Activated T-cell treated with anti-CD3 and anti-CD28 coated beads, Interleukin-2, amount 50 U/mL, for 4 hours (primary cell): ENCODE results near the gene PUM1. TPM values are rescaled to one million over a fixed set of nuclear protein-coding genes. Genes with fewer than 3 reads are reported as not detected.

Experiments
- ATAC-seq, 2 donors: fragments of 200-7000 bp; cut with Tn5 transposase; one replicate each; pipeline ENCODE4 v1.10.0; 2021
- DNase-seq: peaks from one replicate; pipeline ENCODE4 v3.0.0-alpha.2; 2020
- H3K27me3 Mint-ChIP-seq: one replicate; pipeline ENCODE4 v1.8.0; 2021; ENCODE audit warnings: low read depth, mixed read lengths
- H3K36me3 Mint-ChIP-seq: one replicate; pipeline ENCODE4 v1.8.0; 2022; ENCODE audit warnings: mixed read lengths; ENCODE audit not compliant: insufficient read depth
- H3K4me1 Mint-ChIP-seq: one replicate; pipeline ENCODE4 v1.8.0; 2021; ENCODE audit warnings: low read depth, mixed read lengths
- H3K4me3 Mint-ChIP-seq: one replicate; pipeline ENCODE4 v1.8.0; 2021; ENCODE audit warnings: mild to moderate bottlenecking, moderate library complexity, mixed read lengths
- H3K9me3 Mint-ChIP-seq: one replicate; pipeline ENCODE4 v1.8.0; 2021; ENCODE audit warnings: mixed read lengths
- total RNA-seq, 3 donors: library from RNA; stranded (reverse); gene quantifications; one replicate each; pipeline ENCODE4 v1.2.1, GENCODE V29; 2021

The PUM1 gene
- total RNA-seq, 3 donors from 2014 or later = 104 to 113 (median 110) TPM

DNA sequence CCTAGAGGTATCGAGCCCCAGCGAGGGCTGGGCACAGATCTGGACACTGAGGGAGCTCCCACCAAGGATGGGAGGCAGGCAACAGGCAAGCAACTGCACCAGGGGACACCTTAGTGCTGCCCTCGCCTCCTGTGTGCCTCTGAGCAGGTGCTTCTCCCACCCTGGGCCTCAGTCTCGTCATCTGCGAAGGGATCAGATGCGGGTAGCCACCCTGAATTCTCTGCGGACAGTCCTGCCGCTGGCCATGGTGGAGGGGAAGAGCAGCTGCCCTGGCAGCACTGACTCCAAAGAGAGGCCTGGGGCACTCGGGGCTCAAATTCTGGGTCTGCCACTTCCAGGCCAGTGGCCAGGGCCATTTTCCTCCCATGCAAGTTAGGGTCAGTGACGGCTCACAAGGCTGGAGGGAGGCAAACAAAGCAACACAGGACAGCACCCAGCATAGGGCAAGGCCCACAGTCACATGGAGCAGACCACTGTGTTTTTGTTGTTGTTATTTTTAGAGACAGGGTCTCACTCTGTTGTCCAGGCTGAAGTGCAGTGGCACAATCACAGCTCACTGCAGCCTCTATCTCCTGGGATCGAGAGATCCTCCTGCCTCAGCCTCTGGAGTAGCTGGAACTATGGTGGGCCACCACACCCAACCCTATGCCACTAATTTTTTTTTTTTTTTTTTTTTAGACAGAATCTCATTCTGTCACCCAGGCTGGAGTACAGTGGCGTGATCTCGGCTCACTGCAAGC, 149.9 kb downstream of the PUM1 start:
- Mint-ChIP-seq H3K4me1 (peaks cover 4% of the 10 kb centered on the region), H3K9me3 (no peaks in the 10 kb centered on the region), H3K36me3 (no peaks in the 10 kb centered on the region), H3K4me3 (no peak overlapping the region), H3K27me3 (peaks cover under 1% of the 10 kb centered on the region)
- no peak for ATAC-seq
- no peak for DNase-seq

DNA sequence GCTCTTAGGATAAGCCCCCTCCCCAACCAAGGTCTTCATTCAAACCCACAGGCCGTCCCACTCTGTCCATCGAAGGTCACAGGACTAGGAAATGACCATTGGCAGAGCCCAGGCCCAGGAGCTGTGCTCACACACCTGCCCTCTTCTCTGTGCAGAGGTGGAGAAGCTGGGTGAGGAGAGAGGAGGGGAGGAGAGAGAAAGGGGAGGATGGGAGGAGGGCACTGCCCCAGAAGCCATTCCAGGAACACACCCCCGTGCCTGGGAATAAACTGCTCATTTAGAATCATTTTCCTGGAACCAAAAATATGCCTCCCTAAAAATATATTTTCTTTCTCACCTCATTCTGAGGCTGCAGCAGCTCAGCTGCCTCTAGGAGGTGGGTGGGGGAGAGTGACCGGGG, 150.6 kb downstream of the PUM1 start:
- DNase-seq (no peak), ATAC-seq (no peak)
- Mint-ChIP-seq H3K36me3 (no peaks in the 10 kb centered on the region), H3K4me3 (no peak overlapping the region), H3K27me3 (peaks cover 4% of the 10 kb centered on the region), H3K4me1 (peaks cover 4% of the 10 kb centered on the region), H3K9me3 (no peaks in the 10 kb centered on the region)

DNA sequence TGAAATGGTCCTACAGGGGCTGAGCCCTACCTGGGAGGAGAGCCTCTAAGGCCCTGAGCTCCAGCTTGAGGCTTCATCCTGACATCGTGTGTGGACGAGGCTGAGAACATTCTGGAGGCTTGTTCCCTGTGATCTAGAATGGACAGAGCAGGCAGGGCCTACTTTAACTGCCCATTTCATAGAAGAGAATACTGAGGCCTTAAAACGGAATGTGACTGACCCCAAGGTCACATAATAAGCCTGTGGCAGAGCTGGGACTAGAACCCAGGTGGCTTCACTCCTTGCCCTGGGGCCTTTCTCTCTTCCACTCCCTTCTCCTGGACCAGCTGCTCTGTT, 151.0 kb downstream of the PUM1 start:
- Mint-ChIP-seq H3K4me1 (peaks cover 4% of the 10 kb centered on the region), H3K4me3 (no peak overlapping the region), H3K27me3 (peaks cover 7% of the 10 kb centered on the region), H3K36me3 (no peaks in the 10 kb centered on the region), H3K9me3 (no peaks in the 10 kb centered on the region)
- DNase-seq (no peak), ATAC-seq (no peak)

DNA sequence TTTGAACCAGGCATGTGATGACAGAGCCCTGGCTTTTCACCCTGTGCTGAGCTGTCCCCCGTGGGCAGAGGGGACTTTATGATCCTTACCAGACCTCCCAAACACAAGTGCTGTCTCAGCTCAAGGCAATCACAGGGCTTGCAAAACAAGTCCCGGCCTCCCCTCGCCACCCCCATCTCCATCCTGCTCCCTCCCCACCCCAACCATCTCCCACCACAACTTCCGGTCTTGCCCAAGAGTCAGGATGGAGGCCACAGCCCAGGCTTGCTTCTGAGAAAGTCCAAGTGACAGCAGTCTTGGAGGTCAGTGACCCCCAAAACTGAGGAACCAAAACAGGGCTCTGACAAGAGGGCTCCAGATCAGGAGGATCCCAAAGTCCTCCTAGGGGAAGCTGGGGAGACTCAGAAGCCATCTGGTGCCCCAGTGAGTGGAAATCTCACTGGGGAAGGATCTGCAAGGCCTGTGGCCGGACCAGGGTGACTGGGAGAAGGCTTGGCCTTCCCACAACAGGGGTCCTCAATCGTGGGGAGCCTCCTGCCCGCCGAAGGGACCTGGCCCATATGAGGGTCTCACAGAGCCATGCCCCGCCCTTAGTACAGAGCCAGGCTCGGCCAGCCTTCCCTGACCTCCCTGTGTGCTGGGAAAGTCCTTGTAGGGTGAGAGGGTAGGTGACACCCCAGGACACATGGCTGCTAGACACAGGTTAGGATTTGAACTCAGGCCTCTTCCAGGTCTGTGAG, 152.4 kb downstream of the PUM1 start:
- Mint-ChIP-seq H3K36me3 (no peaks in the 10 kb centered on the region), H3K9me3 (no peaks in the 10 kb centered on the region), H3K27me3 (peaks cover 13% of the 10 kb centered on the region), H3K4me1 (peaks cover 5% of the 10 kb centered on the region), H3K4me3 (no peak overlapping the region)
- DNase-seq (no peak), ATAC-seq (no peak)

DNA sequence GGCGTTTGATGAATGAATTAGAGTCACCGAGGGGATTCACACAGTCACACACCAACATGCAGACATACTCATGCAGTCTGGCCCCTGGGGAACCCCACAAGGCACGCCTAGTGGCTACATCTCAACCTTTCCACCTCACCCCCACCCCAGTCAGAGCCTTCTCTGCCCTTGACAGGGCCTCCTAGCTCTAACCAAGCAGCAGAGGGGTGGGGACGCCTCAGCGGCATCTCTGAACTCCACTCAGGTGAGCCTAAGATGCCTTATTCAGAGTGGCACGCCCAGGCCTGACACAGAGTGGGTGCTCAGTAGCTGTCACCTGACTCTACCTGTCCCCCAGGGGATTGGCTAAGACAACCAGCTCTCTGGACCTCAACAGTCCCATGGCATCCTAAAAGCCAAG, 153.3 kb downstream of the PUM1 start:
- Mint-ChIP-seq H3K36me3 (no peaks in the 10 kb centered on the region), H3K4me3 (no peak overlapping the region), H3K9me3 (no peaks in the 10 kb centered on the region), H3K4me1 (peaks cover 10% of the 10 kb centered on the region), H3K27me3 (peaks cover 19% of the 10 kb centered on the region)
- ATAC-seq (no peak), DNase-seq (no peak)

DNA sequence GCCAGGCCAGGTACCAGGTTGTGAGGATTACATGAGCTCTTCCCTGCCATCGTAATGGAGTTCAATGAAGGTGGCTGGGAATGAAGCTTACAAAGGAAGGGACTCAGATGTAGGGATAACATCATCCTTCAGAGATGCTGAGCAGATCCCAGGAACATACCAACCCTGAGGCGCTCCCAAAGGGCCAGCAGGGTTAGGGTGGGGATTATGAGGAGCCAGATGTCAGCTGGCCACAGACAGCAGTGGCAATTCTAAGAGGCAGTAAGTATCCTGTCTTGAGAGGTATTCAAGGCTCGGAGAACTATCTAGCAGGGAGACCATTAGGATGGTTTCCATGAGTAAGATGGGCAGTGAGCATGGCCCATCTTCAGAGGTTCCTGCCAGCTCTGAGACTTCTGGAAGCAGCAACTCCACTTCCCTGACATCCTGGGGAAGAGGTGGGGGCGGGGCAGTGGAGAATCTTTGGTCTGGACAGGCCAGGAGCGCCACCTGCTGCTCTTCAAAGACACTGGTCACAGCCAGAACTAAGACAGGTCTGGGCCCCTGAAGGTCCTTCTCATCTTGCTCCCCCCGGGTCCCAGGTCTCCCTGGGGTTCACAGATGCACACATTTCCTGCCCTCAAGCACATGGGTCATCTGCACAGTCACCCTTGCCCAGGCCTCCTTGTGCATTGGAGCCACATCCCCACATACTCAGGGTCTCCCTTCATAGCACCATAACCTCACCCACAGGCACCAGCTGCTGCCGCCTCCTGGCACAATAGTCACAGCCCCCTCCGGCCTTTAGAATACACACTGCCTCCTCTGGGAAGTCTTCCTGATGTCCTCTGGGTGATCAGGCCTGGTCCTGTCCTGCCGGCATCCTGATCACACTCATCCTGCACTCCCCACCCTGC, 154.2 kb downstream of the PUM1 start:
- Mint-ChIP-seq H3K27me3 (peaks cover 24% of the 10 kb centered on the region), H3K4me3 (no peak overlapping the region), H3K36me3 (no peaks in the 10 kb centered on the region), H3K9me3 (no peaks in the 10 kb centered on the region), H3K4me1 (peaks cover 11% of the 10 kb centered on the region)
- peak; percentile 32 for DNase-seq
- no peak for ATAC-seq

DNA sequence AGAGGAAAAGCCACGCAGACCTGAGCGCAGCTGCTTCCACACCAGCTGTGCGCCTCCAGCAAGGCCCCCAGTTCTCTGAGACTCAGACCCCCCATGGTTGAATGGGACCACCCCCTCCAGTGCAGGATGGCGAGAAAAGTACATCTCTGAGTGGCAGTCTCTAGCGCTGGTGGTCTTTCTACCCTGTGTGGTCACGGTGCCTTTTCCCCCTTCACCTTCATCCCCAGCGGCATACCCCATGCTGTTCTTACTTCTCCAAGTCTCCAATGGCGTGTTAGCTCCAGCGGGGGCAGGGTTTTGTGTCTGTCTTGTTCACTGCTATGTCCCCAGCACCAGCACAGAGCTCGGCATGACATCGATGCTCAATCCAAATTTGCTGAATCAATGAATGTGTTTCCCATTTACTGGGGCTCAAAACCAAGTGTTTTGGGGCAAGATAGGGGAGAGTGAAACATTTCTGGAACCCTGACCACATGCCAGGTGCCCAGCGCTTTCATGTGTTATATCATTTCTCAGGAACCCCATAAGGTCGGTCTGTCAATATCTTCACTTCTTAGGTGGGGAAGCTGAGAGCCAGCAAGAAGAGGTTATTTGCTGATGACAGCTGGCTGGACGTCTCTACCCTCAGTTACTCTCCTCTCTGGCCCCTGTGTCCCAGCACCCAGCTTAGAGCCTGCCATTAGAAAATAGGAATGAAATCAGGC, 156.0 kb downstream of the PUM1 start:
- H3K4me1 Mint-ChIP-seq = peaks cover 11% of the 10 kb centered on the region
- ATAC-seq (no peak), DNase-seq (no peak)
- H3K9me3 Mint-ChIP-seq = no peaks in the 10 kb centered on the region
- peaks cover 37% of the 10 kb centered on the region for H3K27me3 Mint-ChIP-seq
- peak overlapping the region; percentile 82 for H3K4me3 Mint-ChIP-seq
- no peaks in the 10 kb centered on the region for H3K36me3 Mint-ChIP-seq

DNA sequence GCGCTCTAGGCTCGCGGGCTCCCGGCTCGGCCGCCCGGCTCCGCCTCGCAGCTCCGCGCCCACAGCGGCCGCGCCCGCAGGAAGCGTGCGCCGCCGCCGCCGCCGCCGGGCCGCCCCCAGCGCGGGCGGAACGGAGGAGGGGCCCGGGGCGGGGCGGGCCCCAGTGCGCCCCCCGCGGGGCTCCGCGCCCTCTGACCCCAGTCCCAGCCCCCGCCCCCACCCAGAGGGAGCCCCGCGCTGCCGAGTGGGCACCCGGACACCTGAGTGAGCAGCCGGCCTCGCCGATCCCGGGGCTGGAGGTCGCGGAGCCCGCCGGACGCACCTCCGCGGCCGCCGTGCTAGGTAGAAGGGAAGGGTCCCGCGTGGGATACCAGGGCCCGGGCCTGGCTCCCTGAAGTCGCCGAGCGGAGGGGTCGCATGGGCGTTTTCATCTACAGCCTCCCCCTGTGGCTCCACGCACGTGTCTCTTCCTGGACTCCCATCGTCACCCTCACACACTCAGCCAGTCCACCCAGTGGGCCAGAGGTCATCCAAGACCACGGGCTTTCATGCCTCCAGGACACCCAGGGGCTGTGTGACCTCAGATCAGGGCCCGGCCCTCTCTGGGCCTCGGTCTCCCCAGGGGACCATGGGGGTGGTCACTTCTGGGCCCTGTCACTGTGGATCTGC, 156.7 kb downstream of the PUM1 start, which contains the start of gene SDC3:
Gene SDC3, minus strand, starts transcription at position 63 of the 669 bp plus-strand sequence. CDS start 172 bp downstream, outside the sequence.
- DNase-seq (no peak), ATAC-seq (peak; percentile 78 to 79)
- H3K36me3 Mint-ChIP-seq = no peaks in the 10 kb centered on the region
- H3K27me3 Mint-ChIP-seq = peaks cover 40% of the 10 kb centered on the region
- H3K9me3 Mint-ChIP-seq = no peaks in the 10 kb centered on the region
- H3K4me3 Mint-ChIP-seq = peak within 1 kb of the TSS; percentile 82
- peaks cover 11% of the 10 kb centered on the region for H3K4me1 Mint-ChIP-seq

DNA sequence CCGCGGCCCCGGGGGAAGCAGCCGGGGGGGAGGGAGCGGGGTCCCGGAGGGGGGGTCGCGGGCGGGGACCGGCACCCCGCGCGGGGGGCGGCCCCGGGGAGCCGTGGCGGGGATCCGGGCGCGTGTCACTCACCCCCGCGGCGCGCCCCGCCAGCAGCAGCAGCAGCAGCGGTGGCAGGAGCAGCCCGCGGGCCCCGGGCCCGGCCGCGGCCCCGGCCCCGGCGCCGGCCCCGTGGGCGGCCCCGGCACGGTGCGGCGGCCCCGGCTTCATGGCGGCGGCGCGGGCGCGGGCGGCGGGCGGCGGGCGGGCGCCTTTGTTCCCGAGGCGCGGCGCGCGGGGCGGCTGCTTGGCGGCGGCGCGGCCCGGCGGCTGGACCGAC, 157.2 kb downstream of the PUM1 start:
- ATAC-seq (no peak), DNase-seq (no peak)
- no peak overlapping the region for H3K4me3 Mint-ChIP-seq
- H3K4me1 Mint-ChIP-seq = peaks cover 11% of the 10 kb centered on the region
- no peaks in the 10 kb centered on the region for H3K9me3 Mint-ChIP-seq
- no peaks in the 10 kb centered on the region for H3K36me3 Mint-ChIP-seq
- H3K27me3 Mint-ChIP-seq = peaks cover 42% of the 10 kb centered on the region

DNA sequence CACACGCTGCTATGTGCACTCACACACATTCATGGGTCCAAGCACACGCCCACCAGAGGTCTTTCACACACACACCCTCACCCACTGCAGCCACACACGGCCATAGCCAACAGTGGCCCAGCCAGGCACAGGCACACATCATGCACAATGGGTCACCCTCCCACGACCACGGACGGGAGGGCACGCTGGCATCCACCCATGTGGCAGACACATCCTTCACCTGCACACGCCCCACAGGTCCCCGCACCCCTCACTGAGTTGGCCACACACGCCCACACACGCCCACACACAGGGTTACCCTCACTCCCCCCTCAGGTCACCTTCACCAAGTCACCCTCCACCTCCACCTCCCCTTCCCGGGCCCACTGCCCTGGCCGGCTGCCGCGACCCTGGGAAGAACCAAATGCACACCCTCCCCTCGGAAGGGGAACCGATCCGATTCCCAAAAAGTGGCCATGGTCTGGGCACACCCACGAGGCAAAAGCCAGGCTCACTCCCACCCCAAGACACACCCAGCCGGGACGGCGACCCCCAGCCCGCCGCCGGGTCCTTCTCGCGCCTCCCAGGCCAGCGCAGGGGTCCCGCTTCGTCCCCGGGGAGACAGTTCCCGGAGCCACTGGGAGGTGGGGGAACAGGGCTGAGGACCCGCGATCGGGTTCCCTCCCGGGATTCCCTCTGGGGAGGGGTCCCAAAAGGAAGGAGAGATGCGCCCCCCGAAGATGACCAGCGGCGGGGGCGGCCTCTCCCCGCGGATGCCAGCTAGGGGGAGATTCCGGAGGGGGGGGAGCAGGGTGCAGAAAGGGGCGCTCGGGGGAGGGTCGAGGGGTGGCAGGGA, 157.8 kb downstream of the PUM1 start:
- Mint-ChIP-seq H3K9me3 (no peaks in the 10 kb centered on the region), H3K36me3 (no peaks in the 10 kb centered on the region), H3K4me1 (peaks cover 10% of the 10 kb centered on the region), H3K4me3 (peak overlapping the region; percentile 79), H3K27me3 (peaks cover 42% of the 10 kb centered on the region)
- DNase-seq (no peak), ATAC-seq (no peak)

DNA sequence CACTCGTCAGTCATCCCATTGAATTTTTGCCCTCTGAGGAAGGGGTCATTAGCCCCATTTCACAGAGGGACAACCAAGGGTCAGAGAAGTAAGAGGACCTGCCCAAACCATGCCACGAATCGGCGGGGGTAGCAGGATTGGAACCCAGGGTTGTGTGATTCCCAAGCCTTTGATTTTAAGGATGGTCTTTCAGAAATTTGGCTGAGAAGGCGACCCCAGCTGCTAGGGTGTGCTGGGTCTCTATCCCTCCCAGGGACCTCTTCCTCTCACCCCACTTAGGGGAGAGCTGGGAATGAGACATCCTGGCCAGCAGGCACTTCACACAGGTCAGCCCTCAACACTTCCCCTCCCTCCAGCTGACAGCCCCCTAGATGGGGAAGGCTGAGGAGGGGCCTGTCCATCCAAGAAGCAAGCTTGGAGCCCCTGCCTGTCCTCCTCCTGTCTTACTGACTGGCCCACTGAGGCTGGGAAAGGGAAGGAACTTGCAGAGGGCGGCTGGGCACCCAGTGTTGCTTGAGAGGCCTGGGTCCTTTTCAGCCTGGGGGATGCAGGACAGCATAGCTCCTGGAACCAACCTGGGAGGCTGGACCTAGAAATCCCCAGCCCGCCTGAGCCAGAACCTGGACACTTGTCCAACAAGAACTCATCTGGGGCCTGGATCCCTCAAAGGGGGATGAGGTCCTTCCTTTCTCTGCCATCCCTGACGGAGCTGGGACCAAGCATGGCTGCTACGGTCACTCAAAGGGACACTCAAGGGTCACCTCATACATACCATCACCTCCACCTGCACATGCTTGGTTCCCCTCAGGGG, 158.7 kb downstream of the PUM1 start:
- ATAC-seq = no peak

DNA sequence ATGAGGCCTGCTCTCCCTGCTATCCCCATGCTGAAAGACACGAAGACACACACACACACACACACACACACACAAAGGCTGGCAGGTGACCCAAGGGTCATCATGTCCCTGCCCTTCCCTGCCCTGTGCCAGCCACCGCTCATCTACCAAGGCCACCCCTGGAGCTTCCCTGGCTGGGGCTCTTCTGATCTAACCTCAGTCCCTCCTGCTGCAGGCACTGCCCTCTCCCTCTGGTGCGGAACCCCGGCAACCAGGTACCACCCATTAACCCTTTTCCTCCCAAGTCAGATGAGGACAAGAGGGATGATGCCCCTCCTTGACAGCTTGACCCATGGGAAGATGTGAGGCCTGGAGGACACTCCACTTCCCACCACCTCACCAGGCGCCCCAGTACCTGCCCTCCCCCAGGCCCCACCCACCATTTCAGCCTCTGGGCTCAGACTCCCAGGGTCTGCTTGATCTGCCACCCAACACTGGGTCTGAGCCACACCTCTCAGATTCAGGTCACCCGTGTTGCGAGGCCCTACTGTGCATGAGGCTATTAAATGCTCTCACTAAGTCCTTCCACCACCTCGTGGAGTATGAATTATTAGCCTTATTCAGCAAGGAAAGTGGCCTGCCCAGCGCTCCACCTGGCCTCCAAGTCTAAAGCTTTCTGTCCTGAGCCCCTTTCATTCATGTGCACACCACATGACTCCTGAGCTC, 159.4 kb downstream of the PUM1 start:
- ATAC-seq (no peak), DNase-seq (no peak)
- Mint-ChIP-seq H3K4me3 (no peak overlapping the region), H3K36me3 (no peaks in the 10 kb centered on the region), H3K27me3 (peaks cover 42% of the 10 kb centered on the region), H3K9me3 (no peaks in the 10 kb centered on the region), H3K4me1 (peaks cover 10% of the 10 kb centered on the region)

More for the DNA sequence above, 158.7 kb downstream of the PUM1 start:
- Mint-ChIP-seq H3K27me3 (peaks cover 42% of the 10 kb centered on the region), H3K9me3 (no peaks in the 10 kb centered on the region), H3K4me1 (peaks cover 10% of the 10 kb centered on the region), H3K4me3 (peak overlapping the region; percentile 79), H3K36me3 (no peaks in the 10 kb centered on the region)
- DNase-seq = no peak
